Motor neuron (in vitro differentiated cells): ENCODE measurements around the gene LDAH. TPM values are rescaled to one million over a fixed set of nuclear protein-coding genes. Genes with fewer than 3 reads are reported as not detected.

Experiments used
- ATAC-seq, 8 experiments: fragments of 200-7000 bp; cut with Tn5 transposase; replicated peaks in 6 of 8; 2 replicates each; pipeline ENCODE4 v1.8.0; 2021; ENCODE audit warnings: mild to moderate bottlenecking in 8 of 8, moderate library complexity in 8 of 8
- H3K27ac ChIP-seq, 2 donors: fragments of 250-450 bp; sonication (Bioruptor Pico); 2 replicates each; pipeline ENCODE4 v1.9.0; 2021; ENCODE audit warnings: antibody characterized with exemption in 2 of 2, mild to moderate bottlenecking in 2 of 2, moderate library complexity in 1 of 2
- H3K4me1 ChIP-seq, 2 donors: fragments of 250-450 bp; sonication (Bioruptor Pico); replicated peaks in 1 of 2; 2 replicates each; pipeline ENCODE4 v1.6.1; 2021; ENCODE audit warnings: antibody characterized with exemption in 2 of 2, mild to moderate bottlenecking in 2 of 2, moderate library complexity in 1 of 2
- H3K4me3 ChIP-seq, 5 donors: fragments of 250-450 bp; sonication (Bioruptor Pico); 2 replicates each; pipeline ENCODE4 v1.9.0; 2021; ENCODE audit warnings: antibody characterized with exemption in 5 of 5, mild to moderate bottlenecking in 5 of 5, moderate library complexity in 4 of 5
- WGBS, 10 experiments: fragments of 450-650 bp; shearing (Covaris generic); methylation state at CpG; one replicate each; pipeline ENCODE4 v1.0.0; 2022; 5-methylcytosine and 5-hydroxymethylcytosine counted together
- in situ Hi-C, 9 experiments: fragments of 400-800 bp; cut with MboI; loops; one replicate each; pipeline ENCODE4 v1.15.0; 2021; ENCODE audit warnings: low sequenced_read_pairs in 9 of 9, low pct_unique_long_range_greater_than_20kb in 2 of 9; ENCODE audit not compliant: unreplicated experiment in 9 of 9
- total RNA-seq, 8 experiments: library from RNA; unstranded; fragments of 300-600 nt; gene quantifications; 2 replicates each; pipeline versions ENCODE4 v1.2.3 to v1.2.4, GENCODE V29; 2022

LDAH gene
- total RNA-seq, 8 experiments from 2014 or later, result 14.8 to 28.4 (median 23.3) TPM

GRCh38 chr2:20638646-20639430 is 184.1 kb downstream of the LDAH start:
- no peak for ATAC-seq
- no peak overlapping the region for H3K27ac ChIP-seq
- H3K4me1 ChIP-seq, result peaks cover 23 to 26% of the 10 kb centered on the region in 2 donors
- no peak overlapping the region for H3K4me3 ChIP-seq
- 82 to 100% (median 89%) methylated on average over 2 to 9 of the region's 15 CpGs; no CpG with 5 or more reads in 4 of the 10 experiments for WGBS, 10 experiments
- in situ Hi-C loops, result loop anchor here in 8 of 9 experiments (10.0 to 25.0 kb wide), 5 partner anchors 184 to 527 kb away; partner anchors contain the start of gene RHOB (in 7 of the 8)

GRCh38 chr2:20638014-20638413 is 184.9 kb downstream of the LDAH start:
- 87 to 100% (median 97%) methylated on average over 1 to 6 of the region's 13 CpGs; no CpG with 5 or more reads in 7 of the 10 experiments for WGBS, 10 experiments
- ATAC-seq, result no peak
- in situ Hi-C loops, result loop anchor here in 8 of 9 experiments (10.0 to 25.0 kb wide), 5 partner anchors 183 to 526 kb away; partner anchors contain the start of gene RHOB (in 7 of the 8)

GRCh38 chr2:20637147-20637546 is 185.8 kb downstream of the LDAH start:
- in situ Hi-C loops, result loop anchor here in 8 of 9 experiments (10.0 to 25.0 kb wide), 5 partner anchors 182 to 525 kb away; partner anchors contain the start of gene RHOB (in 7 of the 8)
- H3K27ac ChIP-seq, result no peak overlapping the region
- no peak overlapping the region for H3K4me3 ChIP-seq
- peaks cover 22 to 25% of the 10 kb centered on the region in 2 donors for H3K4me1 ChIP-seq
- WGBS, 10 experiments, result 4 to 100% (median 86%) methylated on average over 1 to 6 of the region's 13 CpGs; no CpG with 5 or more reads in 3 of the 10 experiments
- ATAC-seq, result no peak

More at GRCh38 chr2:20638014-20638413, 184.9 kb downstream of the LDAH start:
- Histone ChIP-seq H3K4me1 (peaks cover 23 to 26% of the 10 kb centered on the region in 2 donors), H3K4me3 (no peak overlapping the region), H3K27ac (no peak overlapping the region)

- in situ Hi-C loops, result loop anchor here in 8 of 9 experiments (10.0 to 25.0 kb wide), 5 partner anchors 181 to 524 kb away; partner anchors contain the start of gene RHOB (in 7 of the 8)
- Histone ChIP-seq H3K27ac (peak overlapping the region in 1 of 2 donors; percentile 37), H3K4me1 (peaks cover 13% of the 10 kb centered on the region in 2 donors), H3K4me3 (peak overlapping the region in 1 of 5 donors; percentile 8)
- peak; percentile 97 to 99 (median 98) for ATAC-seq
- WGBS, 10 experiments, result 10 to 54% (median 39%) methylated on average over 1 to 9 of the region's 32 CpGs; no CpG with 5 or more reads in 1 of the 10 experiments
These were observed 187.0 kb downstream of the LDAH start for GRCh38 chr2:20635675-20636584.

GRCh38 chr2:20635113-20635510 is 187.8 kb downstream of the LDAH start:
- in situ Hi-C loops, result loop anchor here in 8 of 9 experiments (10.0 to 25.0 kb wide), 5 partner anchors 180 to 523 kb away; partner anchors contain the start of gene RHOB (in 7 of the 8)
- H3K27ac ChIP-seq, result no peak overlapping the region
- no peak overlapping the region for H3K4me3 ChIP-seq
- H3K4me1 ChIP-seq, result peaks cover 11% of the 10 kb centered on the region in 2 donors
- no peak for ATAC-seq
- 33 to 85% (median 56%) methylated on average over 1 to 4 of the region's 5 CpGs; no CpG with 5 or more reads in 2 of the 10 experiments for WGBS, 10 experiments

GRCh38 chr2:20634507-20635112 is 188.3 kb downstream of the LDAH start:
- Histone ChIP-seq H3K4me1 (peaks cover 11% of the 10 kb centered on the region in 2 donors), H3K27ac (no peak overlapping the region), H3K4me3 (no peak overlapping the region)
- no peak for ATAC-seq
- in situ Hi-C loops, result loop anchor here in 8 of 9 experiments (10.0 to 25.0 kb wide), 5 partner anchors 180 to 522 kb away; partner anchors contain the start of gene RHOB (in 7 of the 8)
- 55 to 77% (median 75%) methylated on average over 2 to 4 of the region's 9 CpGs; no CpG with 5 or more reads in 6 of the 10 experiments for WGBS, 10 experiments

Other genes with a start within 250 kb of the LDAH start
- 10 to 100 TPM in 6 of 8 experiments, 1 to 10 TPM in 2; 6.8 to 29.2 (median 11.2) TPM for gene HS1BP3, start 172.0 kb downstream of the LDAH start, total RNA-seq
- 1 to 10 TPM in 1 of 8 experiments, under 1 TPM in 7; 0.22 to 4.7 (median 0.57) TPM for gene GDF7, start 156.0 kb downstream of the LDAH start, total RNA-seq
- under 1 TPM in 7 of 8 experiments, not detected in 1; under 0.01 to 0.15 (median 0.09) TPM for gene APOB, start 221.0 kb upstream of the LDAH start, total RNA-seq